ENCODE measurements around the gene HTR2C.
A peak's percentile ranks its signal among the peaks of the same experiment; 100 is the strongest.
"Not testable (repeated sequence)": the region's sequence is repeated elsewhere in the genome, so short reads cannot be mapped to it uniquely, and the experiment has no call there.

HTR2C gene

DNA sequence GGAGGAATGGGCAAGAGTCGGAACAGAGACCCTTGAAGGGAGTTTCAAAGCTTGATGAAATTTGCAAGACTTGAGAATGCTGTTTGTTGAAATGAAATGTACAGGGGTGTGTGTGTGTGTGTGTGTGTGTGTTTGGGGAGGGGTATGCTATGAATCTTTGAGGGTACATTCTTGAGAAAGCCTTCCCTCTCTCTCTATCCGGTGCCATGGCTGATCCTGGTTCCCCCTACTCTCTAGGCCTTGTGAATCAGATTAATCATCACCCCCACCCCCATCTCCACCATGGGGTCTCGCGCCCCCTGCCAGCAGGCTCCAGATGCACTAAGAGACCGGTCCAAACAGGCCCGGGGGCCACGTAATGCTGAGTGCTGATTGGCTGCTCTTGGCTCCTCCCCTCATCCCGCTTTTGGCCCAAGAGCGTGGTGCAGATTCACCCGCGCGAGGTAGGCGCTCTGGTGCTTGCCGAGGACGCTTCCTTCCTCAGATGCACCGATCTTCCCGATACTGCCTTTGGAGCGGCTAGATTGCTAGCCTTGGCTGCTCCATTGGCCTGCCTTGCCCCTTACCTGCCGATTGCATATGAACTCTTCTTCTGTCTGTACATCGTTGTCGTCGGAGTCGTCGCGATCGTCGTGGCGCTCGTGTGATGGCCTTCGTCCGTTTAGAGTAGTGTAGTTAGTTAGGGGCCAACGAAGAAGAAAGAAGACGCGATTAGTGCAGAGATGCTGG is at the start of gene HTR2C:
TSS of gene HTR2C (plus strand) at position 441 of the 729 bp plus-strand sequence. CDS start 142,851 bp downstream, outside the sequence.
- no peak for DNase-seq (ENCODE audit: low spot score)

DNA sequence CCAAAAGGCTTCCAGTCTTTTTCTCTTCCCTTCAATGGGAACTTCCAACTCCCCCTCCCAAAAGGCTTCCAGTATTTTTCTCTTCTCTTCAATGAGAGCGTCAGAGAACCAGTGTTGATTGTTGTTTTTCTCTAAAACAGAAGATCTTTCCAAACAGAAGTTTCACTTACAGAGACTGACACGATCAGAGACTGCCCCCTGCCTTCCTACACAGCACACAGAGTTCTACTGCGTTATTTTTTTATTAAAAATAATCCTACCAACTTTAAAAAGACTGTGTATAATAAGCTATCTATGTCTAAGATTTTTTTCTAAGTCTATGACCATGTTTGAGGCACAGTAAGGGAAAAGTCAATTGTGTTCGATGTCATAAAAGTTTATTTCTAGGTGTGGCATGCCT is 3.5 kb upstream of the HTR2C start:
- no peak for DNase-seq (ENCODE audit: low spot score)

DNA sequence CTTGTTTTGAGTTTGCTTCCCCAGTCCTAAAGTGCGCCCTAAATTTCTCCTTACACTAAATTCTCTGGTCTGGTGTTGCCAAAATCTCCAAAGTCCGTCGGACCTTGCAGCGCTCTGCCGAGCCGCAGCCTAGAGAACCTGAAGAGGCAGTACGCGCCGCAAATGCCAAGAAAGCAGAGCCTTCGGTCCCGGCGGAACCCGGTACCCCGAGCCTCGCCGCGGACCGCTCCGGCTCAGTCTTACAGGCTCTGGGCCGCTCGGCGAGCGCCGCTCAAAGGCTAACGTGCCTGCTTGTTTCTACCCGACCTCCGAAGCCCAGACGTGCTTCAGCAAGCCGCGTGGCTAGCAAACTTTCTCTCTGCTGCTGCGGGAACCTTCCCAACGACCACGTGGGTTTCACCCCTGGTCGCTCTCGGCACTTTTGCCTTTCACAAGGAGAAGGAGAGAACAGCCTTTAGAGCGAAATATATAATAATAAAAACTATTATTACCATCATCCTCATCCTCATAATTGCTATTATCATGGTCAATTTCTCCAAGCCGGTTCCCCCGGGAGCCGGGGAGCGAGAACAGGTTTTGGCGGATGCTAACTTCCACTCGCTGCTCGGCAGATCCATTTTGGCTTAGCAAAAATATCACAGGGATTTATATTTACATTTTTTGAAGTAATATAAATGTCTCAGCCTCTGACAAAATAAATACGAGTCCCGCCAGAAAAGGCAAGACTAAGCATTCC is 2.2 kb upstream of the HTR2C start:
- no peak for DNase-seq (ENCODE audit: low spot score)

DNA sequence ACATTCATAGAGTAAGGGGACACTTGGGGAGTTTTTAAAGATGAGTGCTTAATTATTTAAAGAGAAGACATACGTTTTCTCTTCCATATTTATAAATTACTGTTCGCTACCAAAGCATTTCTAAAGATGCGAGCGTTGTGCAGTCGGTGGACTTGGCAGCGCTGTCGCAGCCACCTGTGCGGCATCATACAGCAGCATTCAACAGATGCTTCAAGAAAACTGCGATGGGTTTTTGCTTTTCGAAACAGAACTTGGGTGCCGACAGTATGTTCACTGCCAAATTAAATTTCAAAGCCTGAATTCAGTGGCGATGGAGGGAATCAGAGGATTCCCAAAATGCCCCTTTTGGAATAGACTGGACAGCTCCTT is 1.6 kb upstream of the HTR2C start:
- DNase-seq (ENCODE audit: low spot score): no peak

DNA sequence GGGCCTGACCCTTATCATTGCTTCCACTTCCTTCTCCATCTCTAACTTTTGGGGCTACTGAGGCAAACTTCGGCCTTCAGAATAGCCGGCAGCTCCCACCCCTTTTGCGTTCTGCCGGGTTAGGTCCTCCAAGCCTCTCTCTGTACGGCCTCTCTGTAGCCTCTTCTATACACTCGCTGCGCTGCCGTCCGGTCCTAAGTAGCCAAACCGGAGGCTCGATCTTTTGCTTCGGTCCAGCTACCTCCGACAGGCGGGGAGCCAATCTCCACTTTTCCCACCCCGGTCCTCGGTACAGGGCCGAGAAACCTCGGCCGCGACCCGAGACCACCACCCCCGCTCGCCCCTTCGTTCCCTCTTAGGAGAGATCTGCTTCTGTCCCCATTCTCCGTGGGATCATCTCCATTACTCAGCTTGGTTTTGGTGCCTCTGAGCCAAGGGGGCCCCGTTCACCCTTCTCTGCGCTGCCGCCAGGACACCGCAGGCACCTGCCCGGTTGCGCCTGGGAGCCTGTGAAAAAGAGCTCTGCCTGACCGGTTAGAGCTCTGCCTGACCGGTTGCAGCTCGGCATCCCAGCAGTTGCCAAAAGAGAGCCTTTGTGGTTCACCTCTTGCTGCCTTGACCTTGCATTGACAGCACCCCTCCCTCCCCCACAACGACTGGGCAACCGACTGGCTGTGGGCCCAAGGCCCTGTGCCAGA is 1.0 kb upstream of the HTR2C start:
- no peak for DNase-seq (ENCODE audit: low spot score)

DNA sequence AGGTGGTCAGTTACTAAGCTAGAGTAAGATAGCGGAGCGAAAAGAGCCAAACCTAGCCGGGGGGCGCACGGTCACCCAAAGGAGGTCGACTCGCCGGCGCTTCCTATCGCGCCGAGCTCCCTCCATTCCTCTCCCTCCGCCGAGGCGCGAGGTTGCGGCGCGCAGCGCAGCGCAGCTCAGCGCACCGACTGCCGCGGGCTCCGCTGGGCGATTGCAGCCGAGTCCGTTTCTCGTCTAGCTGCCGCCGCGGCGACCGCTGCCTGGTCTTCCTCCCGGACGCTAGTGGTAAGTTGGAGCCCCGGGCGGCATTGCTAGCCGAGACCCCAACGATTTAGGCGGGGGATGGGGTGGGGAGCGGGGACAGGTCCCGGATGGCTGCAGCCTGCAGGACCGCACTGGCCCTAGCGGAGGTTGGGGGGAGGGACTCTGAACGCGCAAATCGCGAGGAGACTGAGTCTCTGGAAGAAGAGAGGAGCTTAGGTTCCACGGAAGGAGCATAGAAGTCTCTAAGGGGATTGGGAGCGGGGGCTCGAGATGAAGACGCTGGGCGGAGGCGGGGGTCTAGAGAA is 573 bp downstream of the HTR2C start:
- peak; percentile 34 for DNase-seq (ENCODE audit: low spot score)

DNA sequence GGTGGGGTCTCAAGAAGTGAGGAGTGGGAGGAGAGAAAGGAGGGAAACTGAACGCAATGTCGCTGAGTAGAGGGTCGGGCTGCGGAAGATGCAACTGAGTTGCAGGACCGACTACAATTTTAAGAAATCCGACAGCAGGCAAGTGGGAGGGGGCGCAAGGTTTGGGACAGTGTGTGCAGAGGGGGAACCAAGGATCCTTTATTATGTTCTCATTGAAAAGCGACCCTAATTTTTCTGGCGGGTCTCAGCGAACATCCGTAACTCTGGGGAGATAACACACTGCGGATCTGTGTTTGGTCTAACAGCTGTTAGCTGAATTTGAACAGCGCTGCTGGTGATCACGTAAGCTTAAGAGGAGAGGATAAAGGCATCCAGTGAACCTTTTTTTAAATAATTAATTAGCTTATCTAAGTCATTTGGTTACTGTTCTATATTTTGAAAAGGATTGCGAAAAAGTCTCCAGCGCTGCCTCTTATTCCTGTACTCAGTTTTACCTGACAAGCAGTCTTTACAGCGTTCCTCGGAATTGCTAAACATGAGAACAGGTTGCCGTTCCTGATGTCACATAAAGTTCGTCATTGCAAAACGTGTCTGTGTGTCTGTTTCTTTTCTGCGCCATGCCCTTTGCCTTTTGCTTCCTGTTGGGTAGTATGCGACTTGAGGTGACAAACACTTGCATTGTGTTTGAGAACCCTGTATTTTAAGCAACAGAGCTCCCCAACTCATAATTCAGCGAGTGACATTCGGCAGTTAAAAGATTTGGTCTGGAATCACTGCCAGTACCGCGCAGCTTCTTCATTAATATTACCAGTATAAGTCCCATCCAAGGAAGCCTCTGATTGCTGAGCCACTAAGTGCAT is 1.3 kb downstream of the HTR2C start:
- DNase-seq (ENCODE audit: low spot score): no peak

DNA sequence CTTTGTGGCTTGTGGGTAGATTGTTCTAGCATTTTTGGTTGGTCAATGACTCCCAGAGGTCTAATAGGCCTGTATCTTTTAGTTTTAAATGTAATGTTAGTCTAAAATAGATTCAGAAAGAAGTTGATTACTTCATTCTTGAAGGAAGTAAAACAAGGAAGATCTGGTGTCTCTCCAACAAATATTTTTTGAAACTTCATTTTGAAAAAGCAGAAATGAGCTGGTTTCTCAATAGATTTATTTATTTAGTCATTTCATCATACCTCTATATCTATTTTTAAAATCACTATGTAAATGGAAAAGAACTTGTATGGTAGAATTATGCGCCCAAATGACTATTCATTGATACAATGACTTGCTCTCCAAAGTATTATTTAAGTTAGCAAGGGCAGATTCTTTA is 7.2 kb downstream of the HTR2C start:
- no peak for DNase-seq (ENCODE audit: low spot score)

DNA sequence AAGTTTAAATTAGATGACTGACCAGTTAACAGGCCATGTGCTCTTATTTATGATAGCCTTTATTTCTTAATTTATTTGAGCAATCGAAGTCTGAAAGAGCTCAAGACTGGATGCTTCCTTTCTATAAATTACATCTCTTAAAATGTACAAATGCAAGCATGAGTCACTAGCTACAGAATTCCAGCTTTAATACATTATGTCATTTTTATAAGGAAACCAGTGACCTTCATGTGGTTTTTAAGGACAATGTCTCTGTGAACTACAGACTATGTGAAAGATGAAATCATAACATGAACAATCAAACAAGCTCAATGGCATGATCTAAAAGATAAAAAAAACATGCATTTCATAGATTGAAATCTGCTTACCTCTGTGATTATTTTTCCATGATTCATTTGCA is 15.4 kb downstream of the HTR2C start:
- no peak for DNase-seq (ENCODE audit: low spot score)

DNA sequence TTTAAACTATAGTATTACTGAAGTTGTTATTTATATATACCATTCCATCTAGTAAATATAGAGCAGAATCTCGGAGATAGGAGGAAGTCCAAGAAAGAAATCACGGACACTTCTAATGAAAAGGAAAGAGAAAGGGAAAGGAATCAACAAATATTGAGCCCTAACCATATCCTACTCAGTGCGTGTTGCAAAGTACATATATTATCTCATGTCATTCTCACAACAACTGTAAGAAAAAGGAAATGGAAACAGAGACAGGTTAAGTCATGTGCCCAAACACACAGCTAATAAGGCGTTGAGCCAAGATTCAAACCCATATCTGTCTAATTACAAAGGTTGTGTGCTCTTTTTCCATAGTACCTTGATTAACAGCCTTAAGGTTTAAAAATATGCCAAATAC is 16.0 kb downstream of the HTR2C start:
- no peak for DNase-seq (ENCODE audit: low spot score)

DNA sequence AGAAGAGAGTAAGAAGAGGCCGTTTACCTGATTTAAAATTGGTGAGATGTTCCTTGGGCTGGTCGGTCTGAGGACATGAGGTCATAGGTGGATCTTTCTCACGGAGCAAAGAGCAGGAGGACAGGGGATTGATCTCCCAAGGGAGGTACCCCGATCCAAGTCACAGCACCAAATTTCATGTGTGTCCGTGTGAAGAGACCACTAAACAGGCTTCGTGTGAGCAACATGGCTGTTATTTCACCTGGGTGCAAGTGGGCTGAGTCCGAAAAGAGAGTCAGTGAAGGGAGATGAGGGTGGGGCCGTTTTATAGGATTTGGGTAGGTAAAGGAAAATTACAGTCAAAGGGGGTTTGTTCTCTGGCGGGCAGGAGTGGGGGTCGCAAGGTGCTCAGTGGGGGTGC is 22.7 kb downstream of the HTR2C start:
- DNase-seq (ENCODE audit: low spot score): not testable (repeated sequence)

DNA sequence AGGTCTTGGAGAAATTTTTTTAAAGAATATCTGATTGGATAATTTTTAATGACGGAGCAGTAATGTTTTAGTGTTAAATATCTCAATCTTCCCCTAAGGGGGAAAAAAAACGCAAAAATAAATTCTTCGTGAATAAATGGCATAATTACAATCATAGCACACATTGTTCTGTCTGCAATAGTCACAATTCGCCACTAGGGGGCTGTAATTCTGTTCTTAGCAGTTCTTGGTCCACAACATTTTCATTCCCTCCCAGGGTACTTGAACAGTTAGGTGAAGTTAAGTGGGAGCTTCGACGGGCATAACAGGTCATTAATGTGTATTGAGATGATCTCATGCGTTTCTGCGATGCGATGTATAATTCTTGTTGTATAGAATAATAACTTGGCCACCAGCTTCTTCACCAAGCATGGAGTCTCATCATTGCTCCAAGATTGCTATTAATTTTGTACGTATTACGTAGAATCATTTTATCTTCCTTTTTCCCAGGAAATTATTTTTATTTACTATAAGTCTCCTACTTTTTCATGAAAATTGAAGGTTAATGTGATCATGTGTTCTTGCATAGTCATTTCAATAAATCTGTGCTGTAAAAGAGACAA is 27.2 kb downstream of the HTR2C start:
- DNase-seq (ENCODE audit: low spot score): peak; percentile 42

DNA sequence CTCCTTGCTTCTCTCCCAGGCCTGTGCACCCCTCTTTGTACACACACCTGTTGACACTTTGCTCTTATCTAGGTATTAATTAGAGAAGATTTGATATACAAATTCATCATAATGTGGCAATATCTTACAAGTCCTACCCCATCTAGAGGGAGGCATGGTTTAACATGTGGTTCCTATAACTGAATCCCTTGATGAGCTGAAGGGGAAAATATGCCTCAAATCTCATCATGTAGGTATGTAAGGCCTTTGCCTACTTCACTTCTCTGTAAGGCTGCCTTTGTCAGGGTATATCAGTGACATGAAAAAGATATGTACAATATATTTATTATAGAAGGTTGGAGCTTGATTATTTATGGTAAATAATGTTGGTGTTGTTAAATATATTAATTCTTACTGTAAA is 31.9 kb downstream of the HTR2C start:
- DNase-seq (ENCODE audit: low spot score): peak; percentile 6

DNA sequence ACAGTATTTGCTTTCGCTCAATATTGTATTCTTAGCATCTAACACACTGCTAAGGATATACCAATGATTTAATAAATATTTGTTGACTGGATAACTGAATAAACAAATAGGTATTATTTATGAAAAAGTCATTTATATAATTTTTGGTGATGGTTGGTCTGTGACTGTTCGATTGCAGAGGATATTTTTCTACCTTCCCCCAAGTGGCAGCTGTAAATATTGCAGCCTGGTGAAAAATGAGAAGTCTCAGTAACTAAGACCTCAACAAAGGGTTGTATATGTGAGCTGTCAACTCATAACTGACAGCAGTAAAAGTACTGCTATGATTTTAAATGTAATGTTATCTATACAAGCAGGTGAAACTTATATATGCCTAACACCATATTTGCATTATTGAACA is 36.0 kb downstream of the HTR2C start:
- DNase-seq (ENCODE audit: low spot score): peak; percentile 13

DNA sequence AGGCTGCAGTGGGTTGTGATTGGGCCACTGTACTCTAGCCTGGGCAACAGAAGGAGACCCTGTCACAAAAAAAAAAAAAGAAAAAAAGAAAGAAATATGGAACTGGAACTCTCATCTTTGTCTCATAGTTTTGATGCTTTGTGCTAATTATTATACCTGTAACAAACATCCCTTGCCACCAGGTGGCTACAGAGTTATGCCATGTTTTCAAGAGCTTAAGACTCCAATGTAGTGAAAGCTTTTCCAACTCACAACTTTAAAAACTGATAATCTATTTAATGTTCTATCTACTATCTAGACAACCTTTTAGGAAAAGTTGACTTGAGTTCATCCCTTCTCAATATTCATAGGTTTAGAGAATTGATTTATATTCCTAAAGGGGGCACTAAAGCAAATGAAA is 42.4 kb downstream of the HTR2C start:
- DNase-seq (ENCODE audit: low spot score): peak; percentile 28

DNA sequence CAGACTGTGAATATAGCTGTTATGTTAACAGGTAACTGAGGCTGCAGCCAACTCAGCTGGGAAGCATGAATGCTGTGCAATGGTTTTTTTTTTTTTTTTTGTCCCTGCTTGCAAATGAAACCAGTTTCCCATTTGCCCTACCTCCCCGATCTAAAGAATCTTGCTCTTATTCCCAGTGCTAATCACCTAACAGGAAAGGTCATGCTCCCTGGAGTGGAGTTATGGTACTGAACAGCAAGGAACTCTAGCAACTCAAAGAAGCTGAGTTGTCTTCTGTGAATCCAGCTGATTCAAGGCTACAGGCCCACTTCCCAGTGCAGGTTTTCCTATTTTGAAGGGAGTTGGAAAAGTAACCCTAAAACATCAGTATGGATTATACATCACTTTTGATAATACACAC is 52.1 kb downstream of the HTR2C start:
- no peak for DNase-seq (ENCODE audit: low spot score)

DNA sequence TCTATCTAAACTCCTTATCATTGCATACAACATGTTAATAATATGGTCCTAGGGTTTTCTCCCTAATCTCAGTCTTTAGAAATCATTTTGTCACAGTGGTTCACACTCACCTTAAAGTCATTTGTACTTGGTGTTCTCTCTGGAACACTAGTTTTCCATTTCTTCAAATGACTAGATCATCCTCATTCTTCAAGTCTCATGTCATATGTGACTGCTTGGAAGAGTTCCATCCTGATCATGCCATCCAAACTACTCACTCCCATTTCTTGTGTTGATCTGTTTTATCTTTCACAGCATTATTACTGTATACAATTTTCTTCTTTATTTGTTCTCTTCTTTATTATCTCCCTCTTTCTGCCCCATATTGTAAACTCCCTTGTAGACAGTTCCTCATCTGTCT is 66.5 kb downstream of the HTR2C start:
- DNase-seq (ENCODE audit: low spot score): peak; percentile 1

DNA sequence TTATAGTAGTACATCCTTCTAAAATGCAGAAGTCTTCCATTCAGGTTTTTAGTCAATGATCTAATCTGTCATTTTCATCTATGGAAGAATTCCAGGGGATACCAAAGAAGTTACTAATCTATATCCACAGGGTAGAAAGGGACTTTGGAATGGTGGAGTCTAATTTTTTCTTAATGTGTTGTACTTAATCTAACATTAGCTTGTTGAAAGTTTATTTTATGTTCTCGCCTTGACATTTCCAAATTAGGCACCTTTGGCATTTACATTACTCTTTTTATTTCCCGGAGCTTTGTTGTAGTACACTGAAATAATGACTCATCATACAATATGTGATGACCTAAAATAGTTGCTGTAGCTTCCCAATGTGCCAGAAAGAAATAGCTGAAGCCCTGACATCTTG is 91.5 kb downstream of the HTR2C start:
- DNase-seq (ENCODE audit: low spot score): peak; percentile 56

DNA sequence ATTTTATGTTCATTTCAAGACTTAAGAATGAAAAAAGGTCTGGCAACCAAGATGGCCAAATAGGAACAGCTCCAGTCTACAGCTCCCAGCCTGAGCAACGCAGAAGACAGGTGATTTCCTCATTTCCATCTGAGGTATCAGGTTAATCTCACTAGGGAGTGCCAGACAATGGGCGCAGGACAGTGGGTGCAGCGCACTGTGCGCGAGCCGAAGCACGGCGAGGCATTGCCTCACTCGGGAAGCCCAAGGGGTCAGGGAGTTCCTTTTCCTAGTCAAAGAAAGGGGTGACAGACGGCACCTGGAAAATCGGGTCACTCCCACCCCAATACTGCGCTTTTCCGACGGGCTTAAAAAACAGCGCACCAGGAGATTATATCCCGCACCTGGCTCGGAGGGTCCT is 116.6 kb downstream of the HTR2C start:
- not testable (repeated sequence) for DNase-seq (ENCODE audit: low spot score)

DNA sequence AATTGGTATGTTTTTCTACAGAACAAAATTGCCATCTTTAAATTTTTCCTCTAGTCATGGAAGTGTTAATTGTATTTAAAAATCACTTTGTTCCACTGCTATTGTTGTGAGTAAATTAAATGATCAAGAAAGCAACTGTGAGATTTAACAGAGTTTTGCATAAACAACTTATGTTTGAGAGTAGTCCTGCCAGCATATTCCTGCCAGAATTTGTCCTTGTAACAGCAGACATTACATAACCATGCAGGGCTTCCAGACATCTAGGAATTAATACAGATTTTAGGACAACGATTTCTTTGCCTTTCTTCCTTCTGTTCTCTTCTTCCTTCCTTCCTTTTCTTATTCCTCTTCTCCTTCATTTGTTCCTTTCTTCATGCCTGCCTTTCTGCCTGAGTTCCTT is 125.5 kb downstream of the HTR2C start:
- peak; percentile 1 for DNase-seq (ENCODE audit: low spot score)

DNA sequence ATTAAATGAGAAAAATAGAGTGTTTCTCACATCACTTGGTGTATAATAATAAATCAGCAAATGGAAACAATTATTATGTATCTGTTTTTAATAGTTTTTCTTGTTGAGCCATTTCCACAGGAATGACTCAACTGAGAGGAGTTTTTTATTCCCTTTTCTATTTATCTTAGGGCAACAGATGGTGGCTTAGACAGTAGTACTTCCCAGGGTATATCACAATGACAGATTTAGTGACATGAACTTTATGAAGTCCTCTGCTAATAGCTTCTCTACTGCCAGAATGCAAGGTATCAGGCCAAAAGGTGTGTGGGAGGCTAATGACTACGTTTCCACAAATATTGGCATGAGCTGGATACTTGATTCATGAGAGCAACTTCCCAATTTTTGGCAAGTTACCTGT is 126.7 kb downstream of the HTR2C start:
- DNase-seq (ENCODE audit: low spot score): peak; percentile 1

Data from GM03348 (cell line).